HS-5 (cell line): Measurements from ENCODE around the gene CNTNAP1.
"Not testable (repeated sequence)": the region's sequence is repeated elsewhere in the genome, so short reads cannot be mapped to it uniquely, and the experiment has no call there.

ENCODE experiments used
- DNase-seq: peaks from one replicate; pipeline ENCODE4 v3.0.0-alpha.2; 2012; ENCODE audit warnings: low read depth

The CNTNAP1 gene

DNA sequence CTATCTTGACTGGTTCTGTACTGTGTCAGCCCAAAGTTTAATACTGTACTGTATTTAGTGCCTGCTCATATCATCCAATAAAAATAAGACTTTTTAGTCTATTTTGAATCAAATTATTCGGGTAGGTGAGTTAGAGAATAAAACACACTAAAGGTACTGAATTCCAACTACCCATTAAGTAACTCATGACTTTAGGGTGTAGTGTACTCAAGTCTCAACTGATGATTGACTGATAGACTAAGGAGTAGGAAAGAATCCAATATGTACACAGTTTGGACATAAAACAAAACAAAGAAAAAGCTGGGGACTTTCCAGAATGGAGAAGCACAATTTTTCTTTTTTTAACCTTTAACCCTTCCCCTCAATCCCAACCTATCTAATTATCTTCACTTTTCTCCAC, 58.4 kb downstream of the CNTNAP1 start:
- DNase-seq: no peak

DNA sequence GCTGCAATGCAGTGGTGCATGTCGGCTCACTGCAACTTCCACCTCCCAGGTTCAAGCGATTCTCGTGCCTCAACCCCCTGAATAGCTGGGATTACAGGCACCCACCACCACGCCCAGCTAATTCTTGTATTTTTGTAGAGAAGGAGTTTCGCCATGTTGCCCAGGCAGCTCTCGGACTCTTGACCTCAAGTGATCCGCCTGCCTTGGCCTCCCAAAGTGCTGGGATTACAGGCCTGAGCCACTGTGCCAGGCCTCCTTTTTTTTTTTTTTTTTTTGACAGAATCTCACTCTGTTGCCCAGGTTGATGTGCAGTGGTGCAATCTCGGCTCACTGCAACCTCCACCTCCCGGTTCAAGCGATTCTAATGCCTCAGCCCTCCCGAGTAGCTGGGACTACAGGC, 60.6 kb downstream of the CNTNAP1 start:
- DNase-seq: not testable (repeated sequence)

DNA sequence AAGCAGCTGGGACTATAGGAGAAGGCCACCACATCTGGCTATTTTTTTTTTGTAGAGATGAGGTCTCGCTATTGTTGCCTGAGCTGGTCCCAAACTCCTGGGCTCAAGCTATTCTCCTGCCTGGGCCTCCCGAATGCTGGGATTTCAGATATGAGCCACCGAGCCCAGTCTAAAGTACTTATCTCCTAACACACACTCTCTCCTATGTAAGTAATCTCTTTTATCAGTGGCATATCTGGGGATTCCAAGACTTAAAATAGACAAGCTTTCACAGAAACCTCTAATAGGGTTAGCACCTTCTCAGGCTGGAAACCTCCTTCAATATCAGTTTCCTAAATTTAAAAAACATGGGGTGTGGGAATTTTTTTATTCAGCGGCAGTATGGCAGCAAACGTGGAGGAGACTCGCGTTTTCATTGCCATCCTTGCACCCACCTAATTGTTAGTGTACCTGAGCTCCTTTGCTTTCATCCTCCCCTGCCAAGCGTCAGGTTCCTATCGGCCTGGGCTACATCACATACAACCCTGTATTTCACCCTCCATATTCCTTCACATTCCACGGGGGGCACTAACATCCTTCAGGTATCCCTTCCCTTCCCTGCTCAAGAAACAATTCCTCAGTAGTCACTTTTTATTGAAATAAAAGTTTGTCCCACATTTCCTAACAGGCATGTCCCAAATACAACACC, 61.4 kb downstream of the CNTNAP1 start:
- DNase-seq: no peak

DNA sequence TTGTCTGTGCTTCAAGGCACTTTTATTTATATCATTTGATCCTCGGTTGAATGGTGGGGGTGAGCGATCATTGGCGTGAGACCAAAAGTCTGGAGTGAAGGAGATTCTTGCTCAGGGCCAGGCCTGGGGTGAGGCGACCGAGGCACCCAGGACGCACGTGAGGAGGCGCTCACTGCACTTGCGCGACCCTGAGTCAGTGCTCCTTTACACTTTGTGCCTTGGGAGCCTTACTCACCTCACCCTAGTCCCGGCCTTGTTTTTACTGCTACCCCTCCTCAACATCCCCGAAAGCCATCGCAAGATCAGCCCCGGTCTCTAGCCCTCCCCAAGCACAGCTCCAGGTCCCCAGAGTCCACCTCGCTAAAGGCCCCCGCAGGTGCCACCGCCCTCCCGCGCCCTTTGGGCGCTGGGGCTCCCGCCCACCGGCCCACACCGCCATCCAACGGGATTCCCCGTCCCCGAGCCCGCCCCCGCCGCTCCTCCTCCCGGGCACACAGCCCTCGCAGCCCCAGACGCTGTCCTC, 62.0 kb downstream of the CNTNAP1 start:
- DNase-seq: peak; percentile 30

DNA sequence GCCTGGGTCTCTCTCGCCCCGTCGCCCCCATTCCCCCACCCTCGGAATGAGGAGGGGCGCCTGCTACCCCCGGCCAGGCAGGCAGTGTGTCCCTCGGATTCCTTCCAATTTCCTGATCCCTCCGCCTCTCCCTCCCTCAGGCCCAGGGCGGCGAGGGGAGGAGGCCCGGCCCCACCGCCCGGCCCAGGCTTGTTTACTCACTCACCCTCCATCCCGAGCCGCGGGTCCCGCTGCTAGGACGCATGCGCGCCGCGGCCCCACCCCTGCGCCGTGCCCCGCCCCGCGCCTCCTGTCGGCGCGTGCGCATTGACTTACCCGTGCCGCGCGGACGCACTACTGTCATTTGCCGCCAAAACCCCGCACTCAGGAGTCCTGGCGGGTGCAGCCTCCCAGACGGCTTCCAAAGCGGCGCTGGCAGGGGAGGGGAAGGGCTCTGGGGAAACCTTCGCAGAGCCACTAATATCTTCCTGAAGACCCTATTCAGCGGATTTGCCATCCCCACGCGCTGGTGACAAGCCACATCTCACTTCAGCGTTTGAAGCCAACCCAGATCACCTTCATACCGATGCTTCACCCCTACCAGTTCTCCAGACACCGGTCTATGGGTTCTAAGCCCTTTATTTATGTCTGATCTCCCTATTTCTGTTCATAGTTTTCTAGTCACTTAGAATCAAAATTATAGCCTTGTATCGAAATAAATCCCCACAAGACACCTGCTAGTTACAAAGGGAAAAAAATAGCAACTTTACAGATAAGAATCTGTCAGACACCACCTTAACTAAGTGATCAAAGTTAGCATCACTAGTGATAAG, 62.7 kb downstream of the CNTNAP1 start, which contains the start of gene EZH1:
TSS of gene EZH1 (minus strand) at position 235 of the 812 bp plus-strand sequence. CDS start 16,099 bp downstream, outside the sequence.
- peak; percentile 52 for DNase-seq

DNA sequence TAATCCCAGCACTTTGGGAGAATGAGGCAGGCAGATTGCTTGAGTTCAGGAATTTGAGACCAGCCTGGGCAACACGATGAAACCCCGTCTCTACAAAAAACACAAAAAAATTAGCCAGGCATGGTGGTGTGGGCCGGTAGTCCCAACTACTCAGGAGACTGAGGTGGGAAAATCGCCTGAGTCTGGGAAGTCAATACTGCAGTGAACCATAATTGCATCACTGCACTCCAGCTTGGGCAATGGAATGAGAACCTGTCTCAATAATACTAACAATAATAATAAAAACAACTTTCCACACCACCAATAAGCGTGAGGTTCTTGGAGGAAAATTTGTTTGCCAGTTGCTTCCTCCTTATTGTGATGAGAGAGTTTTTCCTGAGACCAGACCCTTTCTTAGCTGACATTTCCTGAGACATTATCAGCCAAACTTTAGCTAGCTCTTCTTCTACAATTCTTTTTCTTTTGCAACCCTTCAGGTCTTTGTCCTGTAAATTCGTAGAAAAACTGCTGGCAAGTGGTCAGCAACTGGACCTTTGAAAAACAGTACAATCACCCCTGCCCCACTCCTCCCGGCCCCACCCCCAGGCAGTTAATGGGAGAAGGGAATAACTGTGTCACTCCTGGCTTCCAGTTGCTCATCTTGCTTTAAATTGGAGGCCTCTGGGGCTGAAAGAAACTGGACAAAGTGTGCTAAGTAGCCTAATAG, 66.0 kb downstream of the CNTNAP1 start:
- no peak for DNase-seq

DNA sequence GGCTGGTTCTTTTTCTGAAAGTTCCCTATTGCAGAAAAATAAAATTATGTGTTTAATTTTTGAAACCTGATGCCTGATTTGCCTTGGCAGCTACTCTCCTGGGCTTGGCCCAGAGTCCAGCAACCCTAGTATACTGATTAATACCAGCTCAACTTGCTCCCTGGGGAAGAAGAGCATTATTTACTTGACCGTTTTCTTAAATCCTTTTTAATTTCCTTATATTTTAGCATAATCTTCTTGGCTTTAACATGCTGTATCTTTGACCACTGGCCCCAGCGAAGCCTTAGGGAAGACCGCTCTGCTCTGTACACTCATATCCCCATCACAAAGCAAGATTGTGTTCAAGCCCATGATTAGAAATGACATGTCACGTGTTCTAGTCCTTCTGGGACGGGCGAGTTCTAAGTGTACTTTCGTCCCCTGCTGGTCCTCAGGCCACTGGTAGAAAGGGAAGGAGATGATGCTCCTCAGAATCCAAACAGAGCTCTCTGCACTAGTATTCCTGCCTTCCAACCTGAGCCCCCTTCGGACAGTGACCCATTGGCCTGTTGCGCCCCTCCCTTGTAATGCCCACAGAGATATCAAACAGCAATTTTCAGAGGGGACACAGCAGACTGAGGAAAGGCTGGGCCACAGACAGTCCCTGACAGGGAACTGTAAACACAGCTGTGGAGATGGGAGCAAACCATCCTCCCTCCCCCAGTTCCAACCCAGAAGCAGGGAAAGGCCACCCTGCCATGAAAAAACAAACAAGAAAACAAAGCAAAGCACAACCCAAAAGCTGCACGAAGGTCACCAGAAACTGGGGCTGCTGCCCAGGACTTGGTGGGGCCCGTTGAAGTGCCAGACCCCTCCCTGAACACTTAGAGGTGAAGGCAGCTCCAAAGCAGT, 66.8 kb downstream of the CNTNAP1 start:
- DNase-seq: no peak
